WI38 (cell line): ENCODE data around the gene GPATCH4.

ENCODE experiments used
- H3K4me3 ChIP-seq: 2 replicates; pipeline ENCODE4 v1.5.1; 2011; ENCODE audit warnings: low read depth, mild to moderate bottlenecking, control low read depth, low read length
- TF ChIP-seq, protein P1 (sequence below): IDR thresholded peaks from 2 replicates; pipeline ENCODE4 v1.5.1; 2012; ENCODE audit warnings: low read depth, mild to moderate bottlenecking, control low read depth, low read length

GPATCH4 gene

DNA sequence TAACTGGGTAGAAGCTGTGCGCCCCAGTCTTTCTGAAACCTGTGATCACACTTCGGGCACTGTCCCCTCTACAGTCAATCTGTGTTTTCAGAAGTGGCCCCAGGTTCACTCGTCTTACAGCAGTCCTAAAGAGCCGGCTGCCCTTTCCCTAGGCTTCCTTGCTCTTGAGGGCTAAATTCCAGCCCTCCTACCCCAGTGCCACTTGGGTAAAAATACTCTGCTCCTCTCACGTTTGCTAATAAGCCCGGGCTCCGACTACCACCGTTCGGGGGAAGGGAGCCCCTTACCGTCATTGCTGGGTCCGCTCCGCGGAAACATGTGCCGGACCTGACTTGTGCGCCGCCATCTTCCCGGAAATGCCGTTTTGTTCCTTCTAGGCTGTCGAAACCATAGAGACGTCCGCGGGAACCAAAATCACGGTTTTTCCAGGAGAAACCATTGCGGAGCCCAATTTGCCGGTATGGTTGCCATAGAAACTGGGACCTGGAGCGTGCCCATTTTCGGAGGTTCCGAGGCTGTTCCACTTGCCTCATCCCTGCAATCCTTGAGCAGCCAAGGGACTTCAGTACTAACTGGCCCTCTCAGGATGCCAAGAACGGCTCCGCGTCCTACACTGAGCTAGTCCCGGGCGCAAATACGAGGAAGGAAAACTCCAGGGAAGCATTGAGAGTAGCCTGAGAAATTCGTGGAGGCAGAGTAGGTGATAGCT lies at the start of gene GPATCH4:
Gene GPATCH4 (minus strand): TSS at position 358 of the 709 bp plus-strand sequence.
- TF ChIP-seq, protein P1, sequence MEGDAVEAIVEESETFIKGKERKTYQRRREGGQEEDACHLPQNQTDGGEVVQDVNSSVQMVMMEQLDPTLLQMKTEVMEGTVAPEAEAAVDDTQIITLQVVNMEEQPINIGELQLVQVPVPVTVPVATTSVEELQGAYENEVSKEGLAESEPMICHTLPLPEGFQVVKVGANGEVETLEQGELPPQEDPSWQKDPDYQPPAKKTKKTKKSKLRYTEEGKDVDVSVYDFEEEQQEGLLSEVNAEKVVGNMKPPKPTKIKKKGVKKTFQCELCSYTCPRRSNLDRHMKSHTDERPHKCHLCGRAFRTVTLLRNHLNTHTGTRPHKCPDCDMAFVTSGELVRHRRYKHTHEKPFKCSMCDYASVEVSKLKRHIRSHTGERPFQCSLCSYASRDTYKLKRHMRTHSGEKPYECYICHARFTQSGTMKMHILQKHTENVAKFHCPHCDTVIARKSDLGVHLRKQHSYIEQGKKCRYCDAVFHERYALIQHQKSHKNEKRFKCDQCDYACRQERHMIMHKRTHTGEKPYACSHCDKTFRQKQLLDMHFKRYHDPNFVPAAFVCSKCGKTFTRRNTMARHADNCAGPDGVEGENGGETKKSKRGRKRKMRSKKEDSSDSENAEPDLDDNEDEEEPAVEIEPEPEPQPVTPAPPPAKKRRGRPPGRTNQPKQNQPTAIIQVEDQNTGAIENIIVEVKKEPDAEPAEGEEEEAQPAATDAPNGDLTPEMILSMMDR = no peak
- H3K4me3 ChIP-seq = peak within 1 kb of the TSS; percentile 97

- H3K4me3 ChIP-seq = no peak overlapping the region
- TF ChIP-seq, protein P1 = no peak
Measured at GRCh38 chr1:156648951-156649350, 47.7 kb upstream of the GPATCH4 start.

DNA sequence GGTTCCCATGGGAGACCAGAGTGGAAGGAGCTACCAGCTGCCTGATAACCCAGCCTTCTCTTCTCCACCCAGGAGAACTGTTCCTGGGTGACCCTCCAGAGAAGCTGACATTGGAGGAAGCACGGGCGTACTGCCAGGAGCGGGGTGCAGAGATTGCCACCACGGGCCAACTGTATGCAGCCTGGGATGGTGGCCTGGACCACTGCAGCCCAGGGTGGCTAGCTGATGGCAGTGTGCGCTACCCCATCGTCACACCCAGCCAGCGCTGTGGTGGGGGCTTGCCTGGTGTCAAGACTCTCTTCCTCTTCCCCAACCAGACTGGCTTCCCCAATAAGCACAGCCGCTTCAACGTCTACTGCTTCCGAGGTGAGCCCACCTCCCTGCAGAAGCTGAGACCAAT lies 47.2 kb upstream of the GPATCH4 start:
- no peak overlapping the region for H3K4me3 ChIP-seq
- TF ChIP-seq, protein P1 = no peak

GRCh38 chr1:156647351-156647750 lies 46.1 kb upstream of the GPATCH4 start:
- H3K4me3 ChIP-seq = no peak overlapping the region
- TF ChIP-seq, protein P1 = no peak

DNA sequence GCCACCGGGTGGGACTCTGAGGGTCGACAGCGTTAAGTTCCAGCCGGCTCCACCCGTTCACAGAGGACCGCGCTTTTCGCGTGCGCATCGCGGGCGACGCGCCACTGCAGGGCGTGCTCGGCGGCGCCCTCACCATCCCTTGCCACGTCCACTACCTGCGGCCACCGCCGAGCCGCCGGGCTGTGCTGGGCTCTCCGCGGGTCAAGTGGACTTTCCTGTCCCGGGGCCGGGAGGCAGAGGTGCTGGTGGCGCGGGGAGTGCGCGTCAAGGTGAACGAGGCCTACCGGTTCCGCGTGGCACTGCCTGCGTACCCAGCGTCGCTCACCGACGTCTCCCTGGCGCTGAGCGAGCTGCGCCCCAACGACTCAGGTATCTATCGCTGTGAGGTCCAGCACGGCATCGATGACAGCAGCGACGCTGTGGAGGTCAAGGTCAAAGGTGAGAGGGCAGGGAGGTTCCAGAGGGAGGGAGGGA lies 45.5 kb upstream of the GPATCH4 start:
- TF ChIP-seq, protein P1 = no peak
- no peak overlapping the region for H3K4me3 ChIP-seq

DNA sequence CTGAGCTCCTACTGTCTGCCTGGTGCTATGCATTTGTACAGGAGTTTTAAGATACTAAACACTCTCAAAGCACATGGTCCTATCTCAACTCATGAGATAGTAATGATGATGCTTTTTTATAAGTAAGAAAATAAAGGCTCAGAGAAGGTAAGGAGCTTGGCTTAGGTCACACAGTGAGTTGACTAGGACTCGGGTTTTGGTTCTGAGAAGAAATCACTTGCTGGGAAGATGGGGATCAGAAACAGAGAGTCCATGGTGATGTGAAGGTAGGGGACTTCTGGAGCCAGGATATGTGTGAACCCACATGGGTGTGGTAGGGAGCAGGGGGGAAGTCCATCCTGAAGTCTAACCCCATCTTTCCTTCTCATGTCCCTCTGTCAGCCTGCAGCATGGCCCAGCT lies 44.4 kb upstream of the GPATCH4 start:
- TF ChIP-seq, protein P1 = no peak

DNA sequence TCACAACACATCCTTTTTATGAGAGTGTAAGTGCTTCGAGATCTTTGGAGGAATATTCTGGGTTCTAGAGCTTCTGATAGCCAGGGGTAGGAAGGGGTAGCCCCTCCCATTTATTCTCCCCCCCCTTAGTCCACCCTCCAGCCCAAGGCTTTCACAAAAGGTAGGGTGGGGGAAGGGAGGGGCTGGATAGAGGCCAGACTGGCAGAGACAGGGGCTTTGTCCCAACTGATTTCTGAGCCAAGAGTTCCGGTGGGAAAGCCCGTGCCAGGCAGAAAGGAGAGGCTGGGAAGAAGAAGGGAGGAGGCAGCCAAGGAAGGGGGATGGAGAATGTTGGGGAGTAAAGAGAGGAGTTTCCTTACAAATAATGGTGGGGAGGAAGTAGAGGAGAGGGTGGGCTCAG lies 43.8 kb upstream of the GPATCH4 start:
- H3K4me3 ChIP-seq = no peak overlapping the region
- TF ChIP-seq, protein P1 = no peak

More for the DNA sequence above, 44.4 kb upstream of the GPATCH4 start:
- no peak overlapping the region for H3K4me3 ChIP-seq
